Osteocyte (in vitro differentiated cells): ENCODE measurements around the gene CCNY. TPM values are rescaled to one million over a fixed set of nuclear protein-coding genes. Genes with fewer than 3 reads are reported as not detected.

ENCODE experiments used
- DNase-seq: peaks from one replicate; pipeline ENCODE4 v3.0.0; 2021; ENCODE audit warnings: mixed read lengths; ENCODE audit not compliant: unreplicated experiment; ENCODE audit errors: extremely low spot score
- H3K27ac Mint-ChIP-seq: one replicate; pipeline ENCODE4 v1.8.0; 2021; ENCODE audit warnings: mild to moderate bottlenecking, mixed read lengths; ENCODE audit not compliant: unreplicated experiment
- H3K27me3 Mint-ChIP-seq: one replicate; pipeline ENCODE4 v1.8.0; 2021; ENCODE audit warnings: mixed read lengths; ENCODE audit not compliant: unreplicated experiment
- H3K36me3 Mint-ChIP-seq: one replicate; pipeline ENCODE4 v1.8.0; 2021; ENCODE audit warnings: mixed read lengths; ENCODE audit not compliant: unreplicated experiment
- H3K4me1 Mint-ChIP-seq: one replicate; pipeline ENCODE4 v1.8.0; 2021; ENCODE audit warnings: mixed read lengths; ENCODE audit not compliant: unreplicated experiment
- H3K4me3 Mint-ChIP-seq: one replicate; pipeline ENCODE4 v1.8.0; 2021; ENCODE audit warnings: mild to moderate bottlenecking, moderate library complexity, mixed read lengths; ENCODE audit not compliant: unreplicated experiment
- H3K9me3 Mint-ChIP-seq: one replicate; pipeline ENCODE4 v1.8.0; 2021; ENCODE audit warnings: mixed read lengths; ENCODE audit not compliant: unreplicated experiment
- CTCF ChIP-seq: fragments of 200-600 bp; sonication (generic); IDR thresholded peaks from 2 replicates; pipeline ENCODE4 v1.5.0; 2021; ENCODE audit warnings: antibody characterized with exemption, mild to moderate bottlenecking, moderate library complexity
- total RNA-seq: library from RNA; stranded (reverse); gene quantifications from 2 replicates; pipeline ENCODE4 v1.2.1, GENCODE V29; 2021

The CCNY gene
- total RNA-seq, 1 donor from 2014 or later, result 76.4 TPM

DNA sequence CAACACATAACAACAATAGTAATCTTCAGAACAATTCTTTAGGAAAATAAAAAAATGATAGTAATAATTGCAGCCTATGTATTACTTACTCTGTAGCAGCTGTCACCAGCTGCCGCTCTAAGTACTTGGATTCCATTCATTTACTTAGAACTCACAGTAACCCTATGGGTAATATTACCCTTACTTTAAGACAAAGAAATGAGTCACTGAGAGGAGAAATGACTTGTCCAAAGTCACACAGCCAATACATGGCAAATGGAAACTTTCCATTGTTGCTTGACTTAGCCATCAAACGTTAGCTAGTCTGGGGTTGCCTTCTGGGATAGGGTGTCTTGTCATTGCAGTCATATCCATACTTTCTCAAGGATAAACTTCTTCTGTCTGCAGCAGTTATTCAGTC, 3.6 kb downstream of the CCNY start:
- Mint-ChIP-seq H3K27ac (no peak overlapping the region), H3K36me3 (no peaks in the 10 kb centered on the region), H3K4me1 (peaks cover 48% of the 10 kb centered on the region), H3K27me3 (no peaks in the 10 kb centered on the region), H3K4me3 (no peak overlapping the region), H3K9me3 (no peaks in the 10 kb centered on the region)
- no peak for DNase-seq
- TF ChIP-seq CTCF, result no peak

DNA sequence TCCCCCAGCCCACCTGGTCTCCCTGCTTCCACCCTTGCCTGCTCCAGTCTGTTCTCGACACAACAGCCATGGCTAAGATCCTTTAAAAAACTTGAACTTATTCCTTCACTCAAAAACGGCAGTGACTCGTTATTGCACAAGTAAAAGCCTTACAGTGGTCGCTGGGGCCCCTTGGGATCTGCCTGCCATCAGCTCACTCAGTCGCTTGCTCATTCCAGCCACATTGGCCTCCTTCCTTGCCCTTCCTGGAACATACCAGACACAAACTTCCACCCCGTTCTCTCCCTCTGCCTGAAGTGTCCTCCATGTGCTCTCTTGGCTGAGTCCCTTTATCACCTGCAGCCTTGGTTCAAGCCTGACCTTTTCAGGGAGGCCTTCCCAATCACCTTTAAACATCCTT, 4.7 kb downstream of the CCNY start:
- H3K4me3 Mint-ChIP-seq, result no peak overlapping the region
- no peak for TF ChIP-seq CTCF
- H3K27ac Mint-ChIP-seq, result peak overlapping the region; percentile 43
- H3K27me3 Mint-ChIP-seq, result no peaks in the 10 kb centered on the region
- DNase-seq, result no peak
- peaks cover 45% of the 10 kb centered on the region for H3K4me1 Mint-ChIP-seq
- no peaks in the 10 kb centered on the region for H3K9me3 Mint-ChIP-seq
- no peaks in the 10 kb centered on the region for H3K36me3 Mint-ChIP-seq

GRCh38 chr10:35341521-35341920, 5.2 kb downstream of the CCNY start:
- no peaks in the 10 kb centered on the region for H3K36me3 Mint-ChIP-seq
- H3K9me3 Mint-ChIP-seq, result no peaks in the 10 kb centered on the region
- peaks cover 47% of the 10 kb centered on the region for H3K4me1 Mint-ChIP-seq
- H3K4me3 Mint-ChIP-seq, result no peak overlapping the region
- no peak for DNase-seq
- no peak overlapping the region for H3K27ac Mint-ChIP-seq
- TF ChIP-seq CTCF, result no peak
- no peaks in the 10 kb centered on the region for H3K27me3 Mint-ChIP-seq

GRCh38 chr10:35342183-35342753, 6.0 kb downstream of the CCNY start:
- no peak for TF ChIP-seq CTCF
- Mint-ChIP-seq H3K4me3 (no peak overlapping the region), H3K27me3 (no peaks in the 10 kb centered on the region), H3K36me3 (no peaks in the 10 kb centered on the region), H3K9me3 (no peaks in the 10 kb centered on the region), H3K4me1 (peaks cover 51% of the 10 kb centered on the region), H3K27ac (no peak overlapping the region)
- DNase-seq, result no peak

GRCh38 chr10:35343739-35344138, 7.4 kb downstream of the CCNY start:
- no peak for TF ChIP-seq CTCF
- no peaks in the 10 kb centered on the region for H3K27me3 Mint-ChIP-seq

More at GRCh38 chr10:35343739-35344138, 7.4 kb downstream of the CCNY start:
- no peak for DNase-seq
- Mint-ChIP-seq H3K9me3 (no peaks in the 10 kb centered on the region), H3K4me1 (peaks cover 45% of the 10 kb centered on the region), H3K4me3 (no peak overlapping the region), H3K36me3 (no peaks in the 10 kb centered on the region), H3K27ac (no peak overlapping the region)
